ENCODE measurements around the gene MAML1.

GRCh38 chr5:179806250-179807048 lies 73.8 kb downstream of the MAML1 start, which contains the start of gene MGAT4B:
- TF ChIP-seq RARB (CRISPR knock-in tag; IDR thresholded peaks at IDR 0.05), result no peak
- no peak for TF ChIP-seq ARNTL (CRISPR knock-in tag; IDR thresholded peaks at IDR 0.05; ENCODE audit: borderline replicate concordance, low read depth)
- TF ChIP-seq OSR1 (CRISPR knock-in tag; IDR thresholded peaks at IDR 0.05), result no peak
- no peak for TF ChIP-seq PATZ1 (CRISPR knock-in tag; IDR thresholded peaks at IDR 0.05; ENCODE audit: borderline replicate concordance)
- no peak for TF ChIP-seq PPARA (CRISPR knock-in tag; IDR thresholded peaks at IDR 0.05; ENCODE audit: borderline replicate concordance)
- no peak for TF ChIP-seq TCF4 (CRISPR knock-in tag; IDR thresholded peaks at IDR 0.05; ENCODE audit: borderline replicate concordance)
- no peak for TF ChIP-seq ZNF8 (CRISPR knock-in tag; IDR thresholded peaks at IDR 0.05)
- no peak for TF ChIP-seq ZC3H10 (CRISPR knock-in tag; IDR thresholded peaks at IDR 0.05)
- no peak for TF ChIP-seq BACH2 (CRISPR knock-in tag; IDR thresholded peaks at IDR 0.05; ENCODE audit: borderline replicate concordance)
- no peak for TF ChIP-seq CSDC2 (CRISPR knock-in tag; IDR thresholded peaks at IDR 0.05)
- no peak for TF ChIP-seq TOX (CRISPR knock-in tag; IDR thresholded peaks at IDR 0.05; ENCODE audit: borderline replicate concordance)

All from SK-N-SH treated with all-trans-retinoic acid at 6 μM for 48 hours (cell line).